Suprapubic skin (tissue), 4 donors: ENCODE measurements around the gene SIRT6.

Experiments
- CTCF ChIP-seq, 2 donors: fragments of 200-600 bp in 1 of 2; fragments of 450-650 bp in 1 of 2; sonication (generic) in 1 of 2; IDR thresholded peaks; one replicate each; pipeline ENCODE4 v1.5.1; 2016 to 2019; ENCODE audit warnings: antibody characterized with exemption in 2 of 2, mild to moderate bottlenecking in 1 of 2, moderate library complexity in 1 of 2
- EP300 ChIP-seq: sonication (generic); formaldehyde crosslinking; IDR thresholded peaks from one replicate; pipeline ENCODE4 v1.6.1; 2017; ENCODE audit warnings: antibody characterized with exemption
- POLR2A ChIP-seq, 2 donors: fragments of 450-650 bp; IDR thresholded peaks; one replicate each; pipeline ENCODE4 v1.6.1; 2017; ENCODE audit warnings: antibody characterized with exemption in 2 of 2, mild to moderate bottlenecking in 2 of 2, moderate library complexity in 2 of 2
- POLR2AphosphoS5 ChIP-seq, 3 donors: sonication (generic); formaldehyde crosslinking; IDR thresholded peaks; one replicate each; pipeline ENCODE4 v1.6.1; 2017; ENCODE audit warnings: antibody characterized with exemption in 3 of 3

GRCh38 chr19:4229179-4229931 is 47.0 kb upstream of the SIRT6 start, which contains the start of gene EBI3:
- no peak for TF ChIP-seq POLR2A (IDR thresholded peaks at IDR 0.05)
- no peak for TF ChIP-seq CTCF (IDR thresholded peaks at IDR 0.05)
- no peak for TF ChIP-seq POLR2AphosphoS5 (IDR thresholded peaks at IDR 0.05)
- TF ChIP-seq EP300, result no peak
